Prostate gland (tissue), 2 donors: ENCODE data around the gene SHBG.

Experiments used
- CTCF ChIP-seq, 4 experiments: fragments of 200-600 bp in 2 of 4; fragments of 450-650 bp in 2 of 4; sonication (generic) in 2 of 4; IDR thresholded peaks; 1 replicate in 3 of 4; 2 replicates in 1 of 4; pipeline ENCODE4 v1.5.1; 2016 to 2019; ENCODE audit warnings: antibody characterized with exemption in 4 of 4, mild to moderate bottlenecking in 2 of 4, moderate library complexity in 2 of 4
- POLR2A ChIP-seq: fragments of 450-650 bp; IDR thresholded peaks from one replicate; pipeline ENCODE4 v1.6.1; 2016; ENCODE audit warnings: antibody characterized with exemption, mild to moderate bottlenecking

DNA sequence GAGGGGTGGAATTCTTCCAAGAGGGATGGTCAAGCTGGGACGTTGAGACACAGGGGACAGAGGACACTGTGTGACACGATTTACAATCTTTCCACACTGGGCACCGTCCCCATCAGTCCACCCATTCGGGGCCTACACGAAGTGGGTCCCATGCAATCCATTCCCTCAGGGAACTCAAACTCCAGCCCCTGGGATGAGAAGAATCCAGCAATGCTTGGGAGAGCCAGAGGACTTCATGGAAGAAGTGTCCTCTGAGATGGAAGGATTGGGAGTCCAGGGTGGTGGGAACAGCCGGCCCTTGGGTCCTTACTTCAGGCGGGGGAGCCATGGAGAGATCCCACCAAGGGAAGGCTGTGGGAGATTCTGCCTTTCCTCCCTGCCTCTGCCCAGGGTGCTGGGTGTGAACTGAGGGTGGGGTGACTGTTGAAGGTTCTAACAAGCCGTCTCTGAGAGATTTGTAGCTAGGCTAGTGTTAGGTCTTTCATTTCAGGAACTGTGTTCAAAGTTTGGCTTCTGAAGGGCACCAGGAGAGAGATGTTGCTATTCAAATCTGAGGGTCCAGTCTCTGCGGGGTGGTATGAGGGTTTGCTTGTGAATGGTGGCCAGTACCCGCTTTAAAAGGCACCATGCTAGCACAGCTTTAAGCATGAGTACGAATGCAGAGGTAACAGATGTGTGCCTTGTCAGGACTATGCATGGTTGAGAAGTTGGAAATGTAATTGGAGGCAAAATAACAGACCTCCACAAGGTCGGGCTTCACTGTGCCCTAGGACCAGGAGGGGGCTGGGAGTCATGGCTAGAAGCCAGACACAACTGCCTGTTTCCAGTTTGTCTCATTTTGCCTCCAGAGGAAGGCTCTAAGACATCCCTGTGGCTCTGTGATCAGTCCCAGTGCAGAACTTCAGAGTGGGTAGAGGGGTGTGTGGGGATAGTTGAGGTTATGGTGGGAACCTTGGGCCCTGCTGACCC is 22.7 kb downstream of the SHBG start:
- TF ChIP-seq CTCF (IDR thresholded peaks at IDR 0.05) (no peak), POLR2A (no peak)
